COLO829 (cell line): Measurements from ENCODE around the gene MAGEA6.
A peak's percentile ranks its signal among the peaks of the same experiment; 100 is the strongest.
"Not testable (repeated sequence)": the region's sequence is repeated elsewhere in the genome, so short reads cannot be mapped to it uniquely, and the experiment has no call there.

Experiments used
- DNase-seq: peaks from one replicate; pipeline ENCODE4 v3.0.0; 2012; ENCODE audit warnings: low spot score

Gene MAGEA6

DNA sequence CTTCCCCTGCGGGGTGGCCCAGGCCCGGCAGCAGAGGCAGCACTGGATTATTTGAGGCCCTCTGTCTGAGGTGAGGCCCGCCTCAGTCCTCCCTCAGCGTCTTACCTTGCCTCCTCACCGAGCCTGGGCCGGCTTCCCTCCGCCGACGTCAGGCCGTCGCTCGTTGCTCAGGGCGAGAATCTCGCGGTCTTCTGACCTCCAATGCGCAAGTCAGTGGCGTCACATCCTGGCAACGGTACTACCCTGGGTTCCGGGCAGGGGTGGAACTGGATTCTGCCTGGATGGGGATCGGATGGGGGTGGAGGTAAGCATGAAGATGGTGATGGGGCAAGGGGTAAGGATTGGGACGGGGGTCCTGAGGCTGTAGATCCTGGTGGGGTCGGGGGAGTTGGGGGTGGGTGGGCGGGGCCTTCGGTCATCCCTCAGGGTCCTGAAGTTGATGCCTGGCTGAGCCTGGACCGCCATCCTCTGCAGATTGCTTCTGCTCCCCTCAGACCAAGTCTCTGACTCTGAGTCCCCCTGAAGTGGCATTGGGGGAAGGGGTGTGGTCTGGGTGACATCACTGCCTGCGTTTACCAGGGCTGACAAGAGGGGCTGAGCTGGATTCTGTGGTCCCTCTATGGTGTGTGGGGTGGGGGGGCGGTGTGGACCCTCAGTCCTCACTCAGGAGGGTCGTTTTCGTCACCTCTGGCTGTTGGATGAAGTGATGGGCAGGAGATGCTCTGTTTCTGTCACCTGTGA, at the start of gene MAGEA6:
MAGEA6 (minus strand) TSS at position 141 of the 741 bp plus-strand sequence. CDS start 2,039 bp downstream, outside the sequence.
- DNase-seq, result not testable (repeated sequence)

DNA sequence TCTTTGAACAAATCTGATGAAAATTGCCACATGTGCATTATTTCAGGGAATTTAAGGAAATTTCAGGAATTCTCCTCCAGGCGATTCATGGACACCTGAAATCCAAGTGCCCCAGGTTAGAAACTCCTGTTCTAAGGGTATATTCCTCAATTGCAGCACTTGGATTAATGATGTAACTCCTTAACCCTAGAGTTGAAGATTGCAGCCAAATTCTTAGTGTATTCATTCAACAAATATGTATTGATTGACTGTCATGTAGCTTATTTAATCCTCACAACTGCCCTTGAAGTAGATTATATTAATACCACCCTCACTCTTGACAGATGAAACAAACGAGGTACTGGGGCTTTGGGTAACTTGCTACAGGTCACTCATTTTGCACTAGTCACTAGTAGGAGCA, 49.8 kb upstream of the MAGEA6 start:
- DNase-seq, result no peak

DNA sequence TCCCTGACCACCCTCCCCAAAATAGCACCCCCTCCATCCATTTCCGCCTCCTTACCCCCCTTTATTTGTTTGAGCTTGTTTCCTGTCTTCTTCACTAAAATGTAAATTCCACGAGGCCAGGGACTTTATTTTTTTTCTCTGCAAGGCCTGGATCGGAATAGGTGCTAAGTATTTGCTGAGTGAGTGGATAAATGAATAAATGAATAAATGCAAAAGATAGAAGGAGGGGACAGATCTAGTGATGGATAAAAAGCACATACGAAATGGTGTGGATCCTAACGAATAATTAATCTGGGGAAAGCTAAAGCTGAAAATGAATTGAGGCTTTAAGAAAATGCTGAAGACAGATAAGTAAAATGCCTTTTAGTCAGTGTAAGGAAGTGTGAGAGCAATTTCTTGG, 48.9 kb upstream of the MAGEA6 start:
- no peak for DNase-seq

GRCh38 chrX:152817078-152817764, 47.7 kb upstream of the MAGEA6 start:
- DNase-seq, result peak; percentile 80

DNA sequence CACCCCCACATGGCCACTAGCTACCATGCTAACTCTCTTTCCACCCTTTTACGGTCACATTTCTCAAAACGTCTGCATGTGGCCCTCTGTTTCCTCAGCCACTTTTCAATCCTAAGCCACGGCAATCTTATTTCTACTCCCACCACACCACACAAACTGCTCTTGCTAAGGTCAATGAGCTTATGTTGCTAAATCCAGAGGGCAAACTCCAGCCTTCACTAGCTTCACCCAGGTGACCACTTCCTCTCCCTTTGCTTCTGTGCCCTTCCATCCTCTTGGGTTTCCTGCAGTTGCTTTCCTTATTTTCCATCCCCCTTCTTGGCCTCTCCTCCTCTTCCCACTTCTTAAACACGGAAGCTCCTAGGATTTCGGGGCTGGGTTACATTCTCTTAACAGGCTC, 44.6 kb upstream of the MAGEA6 start:
- no peak for DNase-seq

DNA sequence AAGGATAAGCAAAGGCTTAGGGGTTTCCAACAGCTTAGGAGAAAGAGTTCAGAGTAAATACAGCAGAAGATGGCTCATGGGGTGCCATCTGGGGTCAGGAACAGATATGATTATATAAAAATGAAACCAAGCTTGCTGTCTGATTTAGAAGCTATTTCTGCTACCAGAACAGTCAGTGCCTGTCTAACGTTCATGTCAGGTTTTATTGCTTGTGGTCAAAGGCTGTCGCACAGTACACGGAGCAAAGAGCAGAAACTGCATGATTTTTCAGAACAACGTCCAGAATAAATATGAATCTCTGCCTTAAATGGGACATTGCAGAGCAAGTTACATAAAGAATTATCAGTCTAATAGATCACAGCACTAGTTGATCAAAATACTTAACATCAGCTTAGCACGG, 43.7 kb upstream of the MAGEA6 start:
- DNase-seq, result no peak

GRCh38 chrX:152810403-152810802, 40.9 kb upstream of the MAGEA6 start:
- DNase-seq, result no peak

DNA sequence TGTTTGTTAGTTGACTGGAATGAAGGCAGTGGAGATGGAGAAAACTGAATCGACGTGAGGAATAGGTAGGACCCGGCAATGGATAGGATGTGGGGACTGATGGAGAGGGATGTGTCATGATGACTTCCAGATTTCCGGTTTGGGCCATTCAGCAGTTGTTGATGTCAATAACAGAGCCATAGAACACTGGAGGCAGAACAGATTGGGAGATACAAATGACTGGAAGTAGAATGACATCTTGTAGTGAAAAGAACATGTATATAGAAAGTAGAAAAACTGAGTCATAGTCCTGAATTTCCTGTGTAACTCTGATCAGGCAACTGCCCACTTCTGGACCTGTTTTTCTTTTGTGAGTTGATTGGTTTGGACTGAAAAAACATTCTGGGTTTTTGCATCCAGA, 36.5 kb upstream of the MAGEA6 start:
- no peak for DNase-seq

DNA sequence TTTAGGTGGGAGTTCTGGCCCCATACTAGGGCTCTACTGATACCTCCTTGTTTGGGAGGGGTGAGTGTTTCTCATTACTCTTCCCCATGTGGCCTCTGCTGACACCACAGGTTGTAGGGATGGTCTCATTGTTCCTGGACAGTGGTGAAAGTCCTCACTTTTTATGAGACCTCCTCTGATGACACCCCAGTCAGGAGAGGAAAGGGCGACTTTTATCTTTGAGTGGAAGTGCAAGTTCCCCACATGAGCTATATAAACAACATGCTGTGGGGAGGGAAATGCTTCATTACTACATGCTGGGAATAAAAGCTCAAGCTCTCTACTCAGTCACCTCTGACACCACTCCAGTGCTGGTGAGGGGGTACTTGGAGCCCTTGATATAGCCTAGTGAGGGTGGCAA, 29.5 kb upstream of the MAGEA6 start:
- DNase-seq, result no peak

- DNase-seq, result not testable (repeated sequence)
These were observed 17.6 kb upstream of the MAGEA6 start for GRCh38 chrX:152787062-152787461.

DNA sequence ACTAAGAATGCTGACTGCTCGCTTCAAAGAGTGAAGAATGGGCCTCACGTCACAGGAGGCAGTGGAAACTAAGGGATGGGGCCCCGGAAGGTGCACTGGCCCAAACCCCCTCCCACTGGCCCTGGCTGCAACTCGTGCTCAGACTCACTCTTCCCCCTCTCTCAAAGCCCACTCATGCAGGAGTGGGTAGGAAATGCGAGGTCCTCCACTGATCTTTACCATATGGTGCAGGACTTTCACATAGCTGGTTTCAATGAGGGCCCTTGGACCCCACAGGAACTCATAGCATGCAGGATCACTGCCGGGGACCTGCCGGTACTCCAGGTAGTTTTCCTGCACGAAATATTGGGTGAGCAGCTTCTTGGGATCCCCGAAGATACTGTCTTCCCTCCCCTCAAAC, 2.9 kb downstream of the MAGEA6 start:
- DNase-seq, result not testable (repeated sequence)

DNA sequence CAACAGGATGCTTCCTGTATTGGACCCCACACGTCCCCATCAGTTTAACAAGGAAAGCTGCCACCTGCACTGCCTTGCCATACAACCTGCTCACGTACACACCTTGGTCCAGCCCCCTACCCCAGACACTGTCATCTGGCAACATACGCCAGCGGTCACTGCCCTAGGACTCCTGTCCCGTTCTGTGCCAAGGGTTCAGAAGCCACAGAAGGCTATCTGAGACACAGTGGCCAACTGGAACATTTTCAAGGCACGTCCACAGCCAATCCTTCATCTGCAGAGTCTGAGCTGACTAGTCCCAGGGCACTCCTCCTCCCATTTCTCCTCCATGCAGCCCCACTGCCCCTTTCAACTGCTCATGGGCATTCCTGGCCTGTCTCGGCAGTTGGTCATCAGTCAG, 7.9 kb downstream of the MAGEA6 start:
- not testable (repeated sequence) for DNase-seq

DNA sequence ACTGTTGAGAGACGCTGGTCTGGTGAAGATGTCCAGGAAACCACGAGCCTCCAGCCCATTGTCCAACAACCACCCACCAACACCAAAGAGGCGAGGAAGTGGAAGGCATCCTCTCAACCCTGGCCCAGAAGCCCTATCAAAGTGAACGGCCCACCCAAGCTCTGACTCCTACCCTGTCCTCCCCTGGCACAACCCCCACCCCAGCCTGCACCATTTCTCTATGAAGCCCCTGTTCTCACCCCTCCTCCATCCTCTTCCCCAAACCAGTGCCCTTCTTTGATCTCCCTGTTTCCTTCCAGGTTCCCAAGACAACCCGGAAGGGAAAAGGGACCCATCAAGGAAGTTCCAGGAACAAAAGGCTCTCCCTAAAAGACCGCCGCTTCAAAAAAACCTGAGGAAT, 9.9 kb downstream of the MAGEA6 start:
- DNase-seq, result not testable (repeated sequence)

GRCh38 chrX:152758918-152759317, 10.6 kb downstream of the MAGEA6 start, which contains the start of gene CSAG3:
TSS of gene CSAG3 (plus strand) at chrX:152759218.
- not testable (repeated sequence) for DNase-seq

DNA sequence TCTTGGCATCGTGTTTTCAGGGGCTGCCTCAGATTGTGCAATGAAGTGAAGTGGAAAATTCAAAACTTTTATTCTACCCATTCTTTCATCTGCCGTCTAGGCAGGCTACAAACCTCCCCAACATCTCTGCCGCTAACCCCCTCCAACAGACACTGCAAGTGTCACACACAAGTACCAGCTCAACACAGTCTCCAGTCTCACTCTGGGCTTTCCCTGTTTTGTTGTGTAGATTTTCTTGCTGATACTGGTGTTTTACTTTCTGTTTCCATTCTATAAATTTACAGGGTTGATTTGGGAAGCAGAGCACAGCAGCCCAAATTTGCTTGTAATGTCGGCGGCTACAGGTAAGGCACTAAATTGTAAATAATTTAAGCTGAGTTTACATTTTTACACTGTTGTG, 14.6 kb downstream of the MAGEA6 start:
- DNase-seq, result not testable (repeated sequence)

- DNase-seq, result not testable (repeated sequence)
These were observed 15.5 kb downstream of the MAGEA6 start, which contains the start of gene MAGEA2 for GRCh38 chrX:152753686-152754650. TSS of gene MAGEA2 (minus strand) at chrX:152753842. CDS start at chrX:152751363, 2,479 bp downstream.

GRCh38 chrX:152738560-152738959, 30.9 kb downstream of the MAGEA6 start:
- DNase-seq, result no peak

DNA sequence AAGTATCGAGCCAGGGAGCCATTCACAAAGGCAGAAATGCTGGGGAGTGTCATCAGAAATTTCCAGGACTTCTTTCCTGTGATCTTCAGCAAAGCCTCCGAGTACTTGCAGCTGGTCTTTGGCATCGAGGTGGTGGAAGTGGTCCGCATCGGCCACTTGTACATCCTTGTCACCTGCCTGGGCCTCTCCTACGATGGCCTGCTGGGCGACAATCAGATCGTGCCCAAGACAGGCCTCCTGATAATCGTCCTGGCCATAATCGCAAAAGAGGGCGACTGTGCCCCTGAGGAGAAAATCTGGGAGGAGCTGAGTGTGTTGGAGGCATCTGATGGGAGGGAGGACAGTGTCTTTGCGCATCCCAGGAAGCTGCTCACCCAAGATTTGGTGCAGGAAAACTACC, 33.0 kb downstream of the MAGEA6 start:
- not testable (repeated sequence) for DNase-seq

DNA sequence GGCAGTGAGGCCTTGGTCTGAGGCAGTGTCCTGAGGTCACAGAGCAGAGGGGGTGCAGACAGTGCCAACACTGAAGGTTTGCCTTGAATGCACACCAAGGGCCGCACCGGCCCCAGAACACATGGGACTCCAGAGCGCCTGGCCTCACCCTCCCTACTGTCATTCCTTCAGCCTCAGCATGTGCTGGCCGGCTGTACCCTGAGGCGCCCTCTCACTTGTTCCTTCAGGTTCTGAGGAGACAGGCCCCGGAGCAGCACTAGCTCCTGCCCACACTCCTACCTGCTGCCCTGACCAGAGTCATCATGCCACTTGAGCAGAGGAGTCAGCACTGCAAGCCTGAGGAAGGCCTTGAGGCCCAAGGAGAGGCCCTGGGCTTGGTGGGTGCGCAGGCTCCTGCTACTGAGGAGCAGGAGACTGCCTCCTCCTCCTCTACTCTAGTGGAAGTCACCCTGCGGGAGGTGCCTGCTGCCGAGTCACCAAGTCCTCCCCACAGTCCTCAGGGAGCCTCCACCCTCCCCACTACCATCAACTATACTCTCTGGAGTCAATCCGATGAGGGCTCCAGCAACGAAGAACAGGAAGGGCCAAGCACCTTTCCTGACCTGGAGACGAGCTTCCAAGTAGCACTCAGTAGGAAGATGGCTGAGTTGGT, 33.5 kb downstream of the MAGEA6 start:
- DNase-seq, result no peak

DNA sequence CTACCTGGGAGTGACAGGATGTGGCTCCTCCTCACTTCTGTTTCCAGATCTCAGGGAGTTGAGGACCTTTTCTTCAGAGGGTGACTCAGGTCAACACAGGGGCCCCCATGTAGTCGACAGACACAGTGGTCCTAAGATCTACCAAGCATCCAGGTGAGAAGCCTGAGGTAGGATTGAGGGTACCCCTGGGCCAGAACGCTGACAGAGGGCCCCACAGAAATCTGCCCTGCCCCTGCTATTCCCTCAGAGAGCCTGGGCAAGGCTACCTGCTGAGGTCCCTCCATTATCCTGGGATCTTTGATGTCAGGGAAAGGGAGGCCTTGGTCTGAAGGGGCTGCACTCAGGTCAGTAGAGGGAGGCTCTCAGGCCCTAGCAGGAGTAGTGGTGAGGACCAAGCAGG, 34.4 kb downstream of the MAGEA6 start:
- no peak for DNase-seq

DNA sequence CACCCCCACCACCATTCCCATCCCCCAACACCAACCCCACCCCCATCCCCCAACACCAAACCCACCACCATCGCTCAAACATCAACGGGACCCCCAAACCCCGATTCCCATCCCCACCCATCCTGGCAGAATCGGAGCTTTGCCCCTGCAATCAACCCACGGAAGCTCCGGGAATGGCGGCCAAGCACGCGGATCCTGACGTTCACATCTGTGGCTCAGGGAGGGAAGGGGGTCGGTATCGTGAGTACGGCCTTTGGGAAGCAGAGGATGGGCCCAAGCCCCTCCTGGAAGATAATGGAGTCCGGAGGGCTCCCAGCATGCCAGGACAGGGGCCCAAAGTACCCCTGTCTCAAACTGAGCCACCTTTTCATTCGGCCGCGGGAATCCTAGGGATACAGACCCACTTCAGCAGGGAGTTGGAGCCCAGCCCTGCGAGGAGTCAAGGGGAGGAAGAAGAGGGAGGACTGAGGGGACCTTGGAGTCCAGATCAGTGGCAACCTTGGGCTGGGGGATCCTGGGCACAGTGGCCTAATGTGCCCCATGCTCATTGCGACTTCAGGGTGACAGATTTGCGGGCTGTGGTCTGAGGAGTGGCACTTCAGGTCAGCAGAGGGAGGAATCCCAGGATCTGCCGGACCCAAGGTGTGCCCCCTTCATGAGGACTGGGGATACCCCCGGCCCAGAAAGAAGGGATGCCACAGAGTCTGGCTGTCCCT, 35.2 kb downstream of the MAGEA6 start:
- DNase-seq, result not testable (repeated sequence)
